Measurements from ENCODE around the gene CHIT1.

GRCh38 chr1:203188686-203189232 lies 40.7 kb downstream of the CHIT1 start:
- TF ChIP-seq, protein P1, sequence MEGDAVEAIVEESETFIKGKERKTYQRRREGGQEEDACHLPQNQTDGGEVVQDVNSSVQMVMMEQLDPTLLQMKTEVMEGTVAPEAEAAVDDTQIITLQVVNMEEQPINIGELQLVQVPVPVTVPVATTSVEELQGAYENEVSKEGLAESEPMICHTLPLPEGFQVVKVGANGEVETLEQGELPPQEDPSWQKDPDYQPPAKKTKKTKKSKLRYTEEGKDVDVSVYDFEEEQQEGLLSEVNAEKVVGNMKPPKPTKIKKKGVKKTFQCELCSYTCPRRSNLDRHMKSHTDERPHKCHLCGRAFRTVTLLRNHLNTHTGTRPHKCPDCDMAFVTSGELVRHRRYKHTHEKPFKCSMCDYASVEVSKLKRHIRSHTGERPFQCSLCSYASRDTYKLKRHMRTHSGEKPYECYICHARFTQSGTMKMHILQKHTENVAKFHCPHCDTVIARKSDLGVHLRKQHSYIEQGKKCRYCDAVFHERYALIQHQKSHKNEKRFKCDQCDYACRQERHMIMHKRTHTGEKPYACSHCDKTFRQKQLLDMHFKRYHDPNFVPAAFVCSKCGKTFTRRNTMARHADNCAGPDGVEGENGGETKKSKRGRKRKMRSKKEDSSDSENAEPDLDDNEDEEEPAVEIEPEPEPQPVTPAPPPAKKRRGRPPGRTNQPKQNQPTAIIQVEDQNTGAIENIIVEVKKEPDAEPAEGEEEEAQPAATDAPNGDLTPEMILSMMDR (IDR thresholded peaks at IDR 0.05) = no peak
- TF ChIP-seq POLR2A (IDR thresholded peaks at IDR 0.05) = no peak
